CD4-positive, CD25-positive, alpha-beta regulatory T cell (primary cell): ENCODE measurements around the gene MATCAP1. TPM values are rescaled to one million over a fixed set of nuclear protein-coding genes. Genes with fewer than 3 reads are reported as not detected.
A peak's percentile ranks its signal among the peaks of the same experiment; 100 is the strongest.

ENCODE experiments used
- ATAC-seq, 2 donors: fragments of 150-1000 bp; cut with Tn5 transposase; one replicate each; pipeline ENCODE4 v1.10.0; 2021; ENCODE audit warnings: low read depth in 2 of 2, moderate number of reproducible peaks in 2 of 2, moderate library complexity in 1 of 2
- DNase-seq, 3 donors: peaks; one replicate each; pipeline versions ENCODE4 v3.0.0 to v3.0.0-alpha.2; 2012 to 2022; ENCODE audit warnings: mixed read lengths in 1 of 3
- H3K27ac ChIP-seq: one replicate; pipeline ENCODE4 v1.7.0; 2013; ENCODE audit warnings: mild to moderate bottlenecking, low read length; ENCODE audit not compliant: insufficient read depth, poor library complexity, severe bottlenecking
- H3K27me3 ChIP-seq: one replicate; pipeline ENCODE4 v1.7.0; 2013; ENCODE audit warnings: low read length; ENCODE audit not compliant: control insufficient read depth, insufficient read depth
- H3K36me3 ChIP-seq: one replicate; pipeline ENCODE4 v1.7.0; 2013; ENCODE audit warnings: mild to moderate bottlenecking, low read length, moderate library complexity; ENCODE audit not compliant: control insufficient read depth, insufficient read depth
- H3K4me1 ChIP-seq: 2 replicates; pipeline ENCODE4 v1.7.0; 2013; ENCODE audit warnings: mild to moderate bottlenecking, low read length; ENCODE audit not compliant: insufficient read depth, control insufficient read depth, poor library complexity, severe bottlenecking
- H3K4me3 ChIP-seq: one replicate; pipeline ENCODE4 v1.7.0; 2013; ENCODE audit warnings: low read depth, mild to moderate bottlenecking, low read length, moderate library complexity
- H3K9me3 ChIP-seq, 2 experiments: 1 replicate in 1 of 2; 2 replicates in 1 of 2; pipeline ENCODE4 v1.7.0; 2013; ENCODE audit warnings: low read length in 2 of 2, mild to moderate bottlenecking in 1 of 2, moderate library complexity in 1 of 2; ENCODE audit not compliant: control insufficient read depth in 2 of 2
- H3K27ac Mint-ChIP-seq, 3 donors: one replicate each; pipeline ENCODE4 v1.8.0; 2020 to 2022; ENCODE audit warnings: mild to moderate bottlenecking in 3 of 3, mixed read lengths in 3 of 3, moderate library complexity in 2 of 3
- H3K27me3 Mint-ChIP-seq: one replicate; pipeline ENCODE4 v1.8.0; 2022; ENCODE audit warnings: mild to moderate bottlenecking, mixed read lengths
- H3K36me3 Mint-ChIP-seq: one replicate; pipeline ENCODE4 v1.8.0; 2020; ENCODE audit warnings: mixed read lengths
- H3K4me1 Mint-ChIP-seq, 4 donors: one replicate each; pipeline ENCODE4 v1.8.0; 2020 to 2022; ENCODE audit warnings: mixed read lengths in 4 of 4, mild to moderate bottlenecking in 1 of 4
- H3K4me3 Mint-ChIP-seq, 4 donors: one replicate each; pipeline ENCODE4 v1.8.0; 2020 to 2022; ENCODE audit warnings: mild to moderate bottlenecking in 4 of 4, mixed read lengths in 4 of 4, moderate library complexity in 3 of 4
- H3K9me3 Mint-ChIP-seq, 7 donors: one replicate each; pipeline ENCODE4 v1.8.0; 2020 to 2022; ENCODE audit warnings: mixed read lengths in 7 of 7, mild to moderate bottlenecking in 3 of 7, moderate library complexity in 2 of 7
- polyA plus RNA-seq, 4 donors: library from polyadenylated mRNA; unstranded; fragments of 300-500 nt; fragmentation: Illumina TruSeq; gene quantifications; one replicate each; pipeline ENCODE4 v1.2.3, GENCODE V29; 2021
- total RNA-seq: library from RNA; stranded (reverse); gene quantifications from one replicate; pipeline ENCODE4 v1.2.3, GENCODE V29; 2022

Gene MATCAP1
- total and polyA plus RNA-seq, 5 donors from 2014 or later = 0.80 to 19.6 TPM; not detected in 3

GRCh38 chr16:67198238-67198734 is 14.5 kb upstream of the MATCAP1 start:
- peak overlapping the region in 1 of 4 donors; percentile 78 for H3K4me3 Mint-ChIP-seq
- H3K4me1 Mint-ChIP-seq = peaks cover 0 to 35% (median 22%) of the 10 kb centered on the region in 4 donors
- no peak for DNase-seq

GRCh38 chr16:67197704-67198103 is 13.9 kb upstream of the MATCAP1 start:
- Histone ChIP-seq H3K4me3 (no peak overlapping the region), H3K36me3 (peaks cover 57% of the 10 kb centered on the region), H3K4me1 (peaks cover 13% of the 10 kb centered on the region), H3K27ac (no peak overlapping the region), H3K9me3 (no peaks in the 10 kb centered on the region), H3K27me3 (no peaks in the 10 kb centered on the region)
- ATAC-seq = no peak
- peak overlapping the region in 1 of 4 donors; percentile 69 for H3K4me3 Mint-ChIP-seq
- H3K27ac Mint-ChIP-seq = no peak overlapping the region
- H3K27me3 Mint-ChIP-seq = no peaks in the 10 kb centered on the region
- peaks cover 27% of the 10 kb centered on the region for H3K36me3 Mint-ChIP-seq
- peaks cover 0 to 41% (median 24%) of the 10 kb centered on the region in 4 donors for H3K4me1 Mint-ChIP-seq
- H3K9me3 Mint-ChIP-seq = no peaks in the 10 kb centered on the region
- no peak for DNase-seq

More at GRCh38 chr16:67198238-67198734, 14.5 kb upstream of the MATCAP1 start:
- Mint-ChIP-seq H3K27ac (no peak overlapping the region), H3K9me3 (no peaks in the 10 kb centered on the region), H3K27me3 (no peaks in the 10 kb centered on the region), H3K36me3 (peaks cover 27% of the 10 kb centered on the region)
- peak in 1 of 2 donors; percentile 27 for ATAC-seq
- no peak overlapping the region for H3K4me3 ChIP-seq
- no peak overlapping the region for H3K27ac ChIP-seq
- no peaks in the 10 kb centered on the region for H3K9me3 ChIP-seq
- H3K4me1 ChIP-seq = peaks cover 7% of the 10 kb centered on the region
- peaks cover 57% of the 10 kb centered on the region for H3K36me3 ChIP-seq
- H3K27me3 ChIP-seq = no peaks in the 10 kb centered on the region

- no peaks in the 10 kb centered on the region for H3K27me3 Mint-ChIP-seq
- H3K4me3 Mint-ChIP-seq = peak overlapping the region in 2 of 4 donors; percentile 45 to 77
- Histone ChIP-seq H3K4me3 (no peak overlapping the region), H3K27ac (no peak overlapping the region), H3K9me3 (no peaks in the 10 kb centered on the region), H3K4me1 (peaks cover 19% of the 10 kb centered on the region), H3K27me3 (no peaks in the 10 kb centered on the region), H3K36me3 (peaks cover 54% of the 10 kb centered on the region)
- peak overlapping the region in 1 of 3 donors; percentile 60 for H3K27ac Mint-ChIP-seq
- H3K9me3 Mint-ChIP-seq = no peaks in the 10 kb centered on the region
- ATAC-seq (no peak), DNase-seq (no peak)
- peaks cover 2 to 46% (median 26%) of the 10 kb centered on the region in 4 donors for H3K4me1 Mint-ChIP-seq
- H3K36me3 Mint-ChIP-seq = peaks cover 27% of the 10 kb centered on the region
These were observed 13.1 kb upstream of the MATCAP1 start for GRCh38 chr16:67196881-67197280.

GRCh38 chr16:67195676-67196075 is 11.9 kb upstream of the MATCAP1 start:
- no peak for ATAC-seq
- H3K36me3 ChIP-seq = peaks cover 50% of the 10 kb centered on the region
- H3K4me1 ChIP-seq = peaks cover 26% of the 10 kb centered on the region
- H3K9me3 ChIP-seq = no peaks in the 10 kb centered on the region
- Mint-ChIP-seq H3K4me3 (peak overlapping the region in 2 of 4 donors; percentile 43 to 45), H3K36me3 (peaks cover 27% of the 10 kb centered on the region), H3K27me3 (no peaks in the 10 kb centered on the region), H3K27ac (no peak overlapping the region), H3K4me1 (peaks cover 9 to 56% (median 32%) of the 10 kb centered on the region in 4 donors), H3K9me3 (no peaks in the 10 kb centered on the region)
- DNase-seq = no peak
- H3K4me3 ChIP-seq = no peak overlapping the region
- H3K27ac ChIP-seq = no peak overlapping the region
- no peaks in the 10 kb centered on the region for H3K27me3 ChIP-seq

- Histone ChIP-seq H3K27me3 (no peaks in the 10 kb centered on the region), H3K4me3 (no peak overlapping the region), H3K27ac (no peak overlapping the region), H3K9me3 (no peaks in the 10 kb centered on the region), H3K4me1 (peaks cover 26% of the 10 kb centered on the region), H3K36me3 (peaks cover 50% of the 10 kb centered on the region)
- ATAC-seq (no peak), DNase-seq (no peak)
- no peaks in the 10 kb centered on the region for H3K27me3 Mint-ChIP-seq
- no peaks in the 10 kb centered on the region for H3K9me3 Mint-ChIP-seq
- peak overlapping the region in 2 of 3 donors; percentile 83 to 87 for H3K27ac Mint-ChIP-seq
- peaks cover 9 to 56% (median 32%) of the 10 kb centered on the region in 4 donors for H3K4me1 Mint-ChIP-seq
- peaks cover 27% of the 10 kb centered on the region for H3K36me3 Mint-ChIP-seq
- H3K4me3 Mint-ChIP-seq = peak overlapping the region; percentile 90 to 97 (median 94)
These were observed 10.5 kb upstream of the MATCAP1 start for GRCh38 chr16:67194260-67194659.

- H3K27ac ChIP-seq = no peak overlapping the region
- DNase-seq (no peak), ATAC-seq (no peak)
- H3K4me1 Mint-ChIP-seq = peaks cover 9 to 55% (median 32%) of the 10 kb centered on the region in 4 donors
- peak overlapping the region; percentile 90 to 97 (median 94) for H3K4me3 Mint-ChIP-seq
- peak overlapping the region; percentile 82 for H3K4me3 ChIP-seq
- H3K27ac Mint-ChIP-seq = peak overlapping the region; percentile 71 to 87 (median 83)
- H3K4me1 ChIP-seq = peaks cover 26% of the 10 kb centered on the region
- H3K9me3 ChIP-seq = no peaks in the 10 kb centered on the region
- H3K9me3 Mint-ChIP-seq = no peaks in the 10 kb centered on the region
- peaks cover 27% of the 10 kb centered on the region for H3K36me3 Mint-ChIP-seq
- no peaks in the 10 kb centered on the region for H3K27me3 Mint-ChIP-seq
- peaks cover 47% of the 10 kb centered on the region for H3K36me3 ChIP-seq
- no peaks in the 10 kb centered on the region for H3K27me3 ChIP-seq
These were observed 9.8 kb upstream of the MATCAP1 start for GRCh38 chr16:67193536-67193935.

- Histone ChIP-seq H3K27ac (peak overlapping the region; percentile 78), H3K4me1 (peaks cover 26% of the 10 kb centered on the region), H3K9me3 (no peaks in the 10 kb centered on the region), H3K36me3 (peaks cover 41% of the 10 kb centered on the region), H3K4me3 (peak overlapping the region; percentile 82), H3K27me3 (no peaks in the 10 kb centered on the region)
- ATAC-seq = no peak
- no peak for DNase-seq
- H3K36me3 Mint-ChIP-seq = peaks cover 24% of the 10 kb centered on the region
- H3K4me1 Mint-ChIP-seq = peaks cover 9 to 53% (median 29%) of the 10 kb centered on the region in 4 donors
- H3K9me3 Mint-ChIP-seq = no peaks in the 10 kb centered on the region
- peak overlapping the region; percentile 90 to 97 (median 94) for H3K4me3 Mint-ChIP-seq
- H3K27me3 Mint-ChIP-seq = no peaks in the 10 kb centered on the region
- peak overlapping the region; percentile 83 to 87 (median 86) for H3K27ac Mint-ChIP-seq
These were observed 9.1 kb upstream of the MATCAP1 start for GRCh38 chr16:67192781-67193361.
